ENCODE measurements around the gene ANXA2.
"Not testable (repeated sequence)": the region's sequence is repeated elsewhere in the genome, so short reads cannot be mapped to it uniquely, and the experiment has no call there.

ANXA2 gene

DNA sequence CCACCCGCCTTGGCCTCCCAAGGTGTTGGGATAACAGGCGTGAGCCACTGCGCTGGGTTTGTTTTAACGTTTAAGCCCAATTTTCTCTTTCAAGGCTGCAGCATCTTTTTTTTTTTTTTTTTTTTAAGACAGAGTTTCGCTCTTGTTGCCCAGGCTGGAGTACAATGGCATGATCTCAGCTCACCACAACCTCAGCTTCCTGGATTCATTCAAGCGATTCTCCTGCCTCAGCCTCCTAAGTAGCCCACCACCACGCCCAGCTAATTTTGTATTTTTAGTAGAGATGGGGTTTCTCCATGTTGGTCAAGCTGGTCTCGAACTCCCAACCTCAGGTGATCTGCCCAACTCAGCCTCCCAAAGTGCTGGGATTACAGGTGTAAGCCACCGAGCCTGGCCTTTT is 12.6 kb upstream of the ANXA2 start:
- not testable (repeated sequence) for DNase-seq (ENCODE audit: low spot score)

DNA sequence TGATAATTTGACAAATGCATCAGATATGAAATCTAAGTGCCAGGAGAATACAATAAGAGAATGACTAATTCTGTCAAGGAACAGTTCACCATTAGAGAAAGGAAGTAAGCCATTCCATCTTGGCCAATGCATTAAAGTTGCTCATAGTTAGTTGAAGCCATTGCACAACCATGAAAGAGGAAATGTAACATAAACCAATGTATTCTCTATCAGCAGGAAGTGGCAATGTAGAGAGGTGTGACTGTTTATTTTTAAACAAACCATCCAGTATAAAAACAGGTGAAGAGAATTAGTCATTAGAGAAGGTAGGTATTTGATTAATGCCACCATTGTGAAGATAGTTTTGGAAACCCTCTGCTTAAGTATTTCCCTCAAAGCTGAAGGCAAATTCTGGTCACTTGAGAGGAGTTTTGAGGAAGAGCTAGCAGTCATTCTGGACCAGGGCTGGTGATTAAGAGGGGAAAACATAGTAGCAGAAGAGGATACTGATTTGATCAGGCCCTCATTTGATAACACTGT is 10.7 kb upstream of the ANXA2 start:
- no peak for DNase-seq (ENCODE audit: low spot score)

DNA sequence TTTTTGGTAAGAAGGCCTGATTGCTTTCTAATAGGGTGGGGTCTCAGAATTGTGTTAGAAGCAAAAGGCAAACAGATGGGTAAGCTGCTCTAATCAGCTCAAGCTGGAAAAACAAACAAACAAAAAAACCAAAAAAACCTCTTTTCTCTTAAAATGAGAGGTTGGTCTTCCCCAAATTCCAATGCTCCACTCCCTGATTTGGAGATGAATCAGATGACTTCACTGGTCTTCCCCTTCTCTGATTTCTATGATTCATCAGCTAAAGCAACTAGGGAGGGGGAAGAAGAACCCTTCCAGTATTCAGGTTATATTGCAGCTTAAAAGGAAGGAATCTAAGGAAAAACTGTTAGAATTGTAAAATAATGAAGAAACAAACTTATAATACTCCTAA is 9.6 kb upstream of the ANXA2 start:
- DNase-seq (ENCODE audit: low spot score) = peak; percentile 84

DNA sequence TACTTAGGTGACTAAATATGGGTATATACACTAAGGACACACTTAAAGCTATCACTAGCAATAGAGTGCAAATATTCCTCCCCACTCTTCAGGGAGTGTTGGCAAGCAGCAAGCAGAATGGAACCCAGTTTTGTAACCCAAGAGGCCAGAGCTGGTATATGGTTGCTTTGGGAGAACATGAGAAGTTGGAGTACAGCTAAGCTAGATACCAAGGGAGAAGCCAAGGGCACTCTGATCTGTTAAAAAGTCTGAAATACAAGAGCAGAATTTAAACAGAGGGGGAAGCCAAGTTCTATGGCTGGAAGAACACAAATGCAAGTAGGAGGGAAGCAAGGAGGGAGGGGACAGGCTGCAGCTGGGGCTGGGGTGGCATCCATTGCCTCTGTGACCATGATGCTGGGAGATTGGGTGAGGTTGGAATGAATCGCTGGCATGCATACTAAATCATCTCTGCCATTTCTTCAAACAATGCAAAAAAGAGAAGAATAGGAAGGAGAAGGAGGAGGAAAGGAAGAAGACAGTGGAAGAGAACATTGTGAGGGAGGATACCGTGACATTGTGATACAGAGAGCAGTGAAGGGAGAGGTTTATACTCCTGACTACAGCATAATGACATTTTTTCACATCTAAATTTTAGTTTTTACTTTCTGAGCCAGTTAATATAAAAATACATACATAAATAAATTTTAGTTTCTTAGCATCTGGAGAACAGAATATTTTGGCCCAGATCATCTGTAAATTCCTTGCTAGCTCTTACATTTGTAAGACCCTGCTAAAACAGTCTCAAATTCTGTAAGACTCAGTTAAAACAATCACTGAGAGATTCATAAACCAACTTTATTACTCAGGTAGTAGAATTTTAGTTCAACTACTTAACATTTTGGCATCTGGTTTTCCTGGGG is 9.0 kb upstream of the ANXA2 start:
- DNase-seq (ENCODE audit: low spot score) = no peak

DNA sequence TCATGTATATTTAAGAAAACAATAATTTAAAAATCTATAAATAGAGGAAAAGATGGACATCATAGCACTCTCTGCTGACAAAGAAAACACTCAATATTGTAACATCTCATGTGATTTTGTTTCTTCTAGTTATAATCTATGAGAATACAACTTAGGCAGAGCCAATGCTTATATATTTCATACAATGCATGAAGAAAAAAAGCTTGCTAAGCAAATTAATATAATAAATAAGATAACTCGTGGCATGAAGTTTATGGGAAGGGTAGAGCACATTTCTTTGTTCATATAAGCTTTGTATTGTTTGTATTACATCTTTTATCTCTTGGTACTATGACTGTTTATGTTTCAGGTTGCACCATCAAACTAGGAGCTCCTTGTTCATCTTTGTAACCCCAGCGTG is 7.6 kb upstream of the ANXA2 start:
- DNase-seq (ENCODE audit: low spot score) = no peak

DNA sequence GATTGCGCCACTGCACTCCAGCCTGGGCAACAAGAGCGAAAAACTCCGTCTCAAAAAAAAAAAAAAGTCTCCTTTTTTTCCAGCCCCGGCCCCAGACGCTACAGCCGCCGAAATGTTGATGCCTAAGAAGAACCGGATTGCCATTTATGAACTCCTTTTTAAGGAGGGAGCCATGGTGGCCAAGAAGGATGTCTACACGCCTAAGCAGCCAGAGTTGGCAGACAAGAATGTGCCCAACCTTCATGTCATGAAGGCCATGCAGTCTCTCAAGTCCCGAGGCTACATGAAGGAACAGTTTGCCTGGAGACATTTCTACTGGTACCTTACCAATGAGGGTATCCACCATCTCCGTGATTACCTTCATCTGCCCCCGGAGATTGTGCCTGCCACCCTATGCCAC is 6.6 kb upstream of the ANXA2 start:
- DNase-seq (ENCODE audit: low spot score) = not testable (repeated sequence)

DNA sequence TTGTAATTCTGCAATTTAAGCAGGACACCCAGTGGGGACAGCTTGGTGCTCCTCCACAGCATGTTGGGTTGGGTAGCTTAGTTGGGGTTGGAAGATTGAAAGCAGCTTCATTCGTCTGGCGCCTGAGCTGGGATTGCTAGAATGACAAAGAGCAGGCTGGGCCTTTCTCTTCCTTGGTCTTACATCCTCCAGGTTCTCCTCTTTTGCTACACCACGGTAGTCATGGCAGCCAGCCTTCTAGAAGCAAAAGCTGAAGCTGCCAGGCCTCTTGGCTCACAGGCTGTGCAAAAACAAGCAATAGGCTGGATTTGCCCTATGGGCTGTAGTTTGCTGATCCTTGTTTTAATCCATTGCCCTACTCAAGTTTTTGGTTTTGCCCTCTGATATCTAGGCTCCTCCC is 3.2 kb upstream of the ANXA2 start:
- DNase-seq (ENCODE audit: low spot score) = no peak

DNA sequence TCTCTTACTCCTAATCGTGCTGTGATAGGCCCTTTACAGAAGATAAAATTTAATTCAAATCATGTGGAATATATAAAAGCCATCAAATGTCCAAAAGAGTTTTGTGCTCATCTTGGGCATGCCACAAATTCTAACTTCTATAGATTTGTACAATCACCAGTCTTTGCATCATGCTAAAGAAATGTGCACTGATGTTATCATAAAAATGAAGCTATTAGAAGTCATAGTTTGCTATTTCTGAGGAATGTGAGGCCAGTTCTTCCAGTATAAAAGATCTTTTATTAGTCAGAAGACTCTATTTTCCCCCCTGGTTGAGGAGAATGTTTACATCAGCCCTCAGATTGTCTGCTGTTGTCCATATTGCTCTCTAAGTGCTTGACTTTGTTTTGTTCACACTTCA is 2.1 kb upstream of the ANXA2 start:
- DNase-seq (ENCODE audit: low spot score) = no peak

DNA sequence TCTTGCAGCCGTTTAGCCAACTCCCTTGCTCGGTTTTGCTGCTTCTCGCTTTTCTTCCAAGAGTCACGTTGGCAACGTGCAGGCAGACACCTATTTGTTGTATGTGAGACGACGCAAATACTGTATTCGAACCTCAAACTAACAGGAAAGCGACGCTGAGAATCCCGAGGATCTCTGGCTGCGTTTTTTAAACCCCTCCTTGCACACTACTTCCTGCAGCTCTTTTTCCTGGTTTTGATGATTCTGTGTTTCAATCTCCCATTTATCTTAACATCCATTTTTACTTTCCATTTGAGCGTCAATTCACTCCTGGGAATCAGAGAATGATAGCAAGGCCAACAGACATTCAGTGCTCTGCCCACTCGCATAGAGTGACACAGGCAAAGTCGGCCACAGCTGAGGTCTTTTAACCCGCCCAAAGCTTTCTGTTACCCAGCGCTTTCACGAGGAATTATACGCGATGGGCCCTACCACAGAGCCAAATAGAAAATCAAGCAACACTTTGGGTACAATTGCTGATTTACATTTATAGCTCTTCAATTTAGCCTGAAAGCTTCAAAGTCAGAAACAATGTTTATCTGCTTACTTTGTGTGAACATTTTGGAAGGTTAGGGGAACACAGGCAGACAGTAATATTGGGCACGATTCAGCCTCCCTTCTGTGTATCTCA is 1.6 kb upstream of the ANXA2 start:
- DNase-seq (ENCODE audit: low spot score) = no peak

DNA sequence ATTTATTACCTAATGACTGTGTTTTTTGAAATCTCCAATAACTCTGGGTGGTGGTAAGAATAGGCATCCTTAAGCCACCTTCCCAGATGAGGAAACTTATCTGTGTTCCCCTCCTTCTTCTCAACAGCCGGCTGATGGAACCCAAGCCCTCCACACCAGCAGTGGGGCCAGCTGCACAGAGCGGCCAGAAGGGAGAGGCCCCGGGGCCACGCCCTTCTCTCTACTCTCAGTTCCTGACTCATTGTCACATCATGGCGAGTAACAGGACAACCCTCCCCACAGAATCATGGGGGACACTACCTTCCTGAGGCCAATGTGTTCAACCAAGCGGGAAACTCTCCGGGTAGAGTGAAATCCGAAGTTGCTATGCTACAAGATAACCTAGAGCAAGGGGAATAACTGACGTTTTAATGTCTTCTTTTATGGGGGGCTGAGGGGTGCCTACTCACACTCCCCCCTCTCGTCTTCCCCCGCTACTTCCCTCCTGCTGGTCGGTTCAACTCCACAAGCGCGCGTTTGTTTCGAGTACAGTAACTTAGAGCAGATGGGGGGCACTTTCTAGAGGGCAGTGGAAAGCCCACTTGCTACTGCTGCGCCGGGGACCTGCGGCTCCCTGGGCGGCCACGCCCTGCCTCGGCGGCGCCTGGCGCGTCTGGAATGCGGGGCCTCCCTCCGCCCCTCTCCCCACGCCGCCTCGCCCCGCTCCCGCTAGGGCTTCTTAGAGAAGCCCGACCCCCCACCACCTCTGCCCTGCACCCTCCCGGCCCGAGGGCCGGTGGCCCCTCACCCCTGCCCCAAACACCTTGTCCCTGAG is 621 bp downstream of the ANXA2 start:
- DNase-seq (ENCODE audit: low spot score) = peak; percentile 76

DNA sequence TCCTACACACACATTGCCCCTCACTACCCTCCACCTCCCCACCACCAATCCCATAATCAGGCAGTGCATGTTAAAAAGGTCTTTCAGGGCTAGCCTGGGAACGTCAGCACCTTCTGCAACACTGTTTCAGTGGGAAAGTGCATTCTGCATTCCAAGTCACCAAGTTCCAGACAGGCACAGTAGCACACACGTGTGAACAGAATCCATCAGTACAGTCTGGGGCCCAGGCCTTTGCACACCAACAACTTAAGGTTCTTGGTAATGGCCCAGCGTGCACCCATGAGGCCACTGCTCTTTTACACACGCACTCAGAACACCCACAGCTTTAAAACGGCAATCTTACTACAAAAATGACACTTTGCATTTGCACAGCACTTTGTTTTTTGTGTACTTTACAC is 1.2 kb downstream of the ANXA2 start:
- no peak for DNase-seq (ENCODE audit: low spot score)

DNA sequence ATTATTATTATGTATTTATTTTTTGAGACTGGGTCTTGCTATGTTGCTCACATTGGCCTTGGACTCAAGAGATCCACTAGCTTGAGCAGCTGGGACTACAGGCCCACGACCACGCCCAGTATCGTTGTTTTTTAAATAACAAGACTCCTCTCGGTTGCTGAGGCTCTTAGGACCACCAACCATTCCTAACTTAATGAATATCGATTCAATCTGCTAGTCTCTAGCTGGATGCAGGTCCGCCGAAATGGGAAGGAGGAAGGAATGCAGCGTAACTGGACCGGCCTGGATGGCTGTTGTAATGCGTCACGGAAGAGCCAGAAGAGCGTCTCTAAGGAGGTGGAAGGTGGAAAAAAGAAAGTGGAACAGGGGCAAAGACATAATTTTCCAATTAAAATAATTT is 1.7 kb downstream of the ANXA2 start:
- DNase-seq (ENCODE audit: low spot score) = no peak

DNA sequence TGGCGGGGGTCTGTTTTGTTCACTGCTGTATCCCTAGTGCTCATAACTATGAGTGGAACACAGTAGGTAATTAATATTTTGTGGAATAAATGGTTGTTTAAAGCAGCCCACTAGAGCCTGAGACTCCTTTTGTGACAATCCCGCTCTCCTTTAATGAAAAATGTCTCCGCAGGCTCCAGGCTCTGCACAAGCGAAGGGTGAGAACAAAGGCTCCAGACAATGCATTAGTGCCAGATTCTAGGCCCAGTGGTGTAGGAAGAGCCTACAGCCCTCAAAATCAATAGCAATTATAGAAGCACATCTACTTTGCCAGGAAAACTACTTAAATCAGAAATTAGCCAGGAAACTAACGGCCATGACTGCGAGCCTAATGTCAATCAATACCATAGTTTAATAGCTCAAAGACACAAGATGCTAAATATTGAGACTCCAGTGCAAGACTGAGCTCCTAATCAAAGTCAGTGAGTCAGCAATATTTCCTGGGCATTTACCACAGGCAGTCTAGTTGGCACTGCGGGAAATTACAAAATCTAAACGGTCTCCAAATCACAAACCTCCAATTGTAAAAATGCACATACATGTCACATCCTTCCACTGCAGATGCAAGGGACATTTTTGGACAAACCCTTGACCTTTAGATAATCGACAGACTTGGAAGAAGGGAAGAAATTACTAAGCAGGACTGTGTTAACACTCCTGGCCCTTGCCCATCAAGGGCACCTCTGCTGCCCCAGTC is 2.3 kb downstream of the ANXA2 start:
- DNase-seq (ENCODE audit: low spot score) = no peak

DNA sequence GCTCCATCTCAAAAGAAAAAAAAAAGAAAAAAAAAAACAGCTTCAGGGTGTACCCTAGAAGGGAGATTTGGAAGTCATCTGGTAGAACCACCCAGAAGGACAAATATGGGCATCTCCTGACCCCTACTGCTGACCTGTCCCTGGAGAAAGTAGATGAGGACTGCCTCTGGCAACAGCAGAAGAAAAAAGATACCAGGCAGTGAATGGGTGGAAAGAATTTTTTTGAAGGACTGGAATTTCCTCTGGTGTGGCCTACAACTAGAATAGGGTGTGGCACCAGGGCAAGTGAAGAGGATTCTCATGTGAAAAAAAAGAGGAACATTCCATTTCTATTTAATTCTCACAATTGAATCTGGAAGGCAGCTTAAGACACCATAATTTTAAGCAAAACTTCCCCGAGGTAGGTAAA is 3.1 kb downstream of the ANXA2 start:
- no peak for DNase-seq (ENCODE audit: low spot score)

DNA sequence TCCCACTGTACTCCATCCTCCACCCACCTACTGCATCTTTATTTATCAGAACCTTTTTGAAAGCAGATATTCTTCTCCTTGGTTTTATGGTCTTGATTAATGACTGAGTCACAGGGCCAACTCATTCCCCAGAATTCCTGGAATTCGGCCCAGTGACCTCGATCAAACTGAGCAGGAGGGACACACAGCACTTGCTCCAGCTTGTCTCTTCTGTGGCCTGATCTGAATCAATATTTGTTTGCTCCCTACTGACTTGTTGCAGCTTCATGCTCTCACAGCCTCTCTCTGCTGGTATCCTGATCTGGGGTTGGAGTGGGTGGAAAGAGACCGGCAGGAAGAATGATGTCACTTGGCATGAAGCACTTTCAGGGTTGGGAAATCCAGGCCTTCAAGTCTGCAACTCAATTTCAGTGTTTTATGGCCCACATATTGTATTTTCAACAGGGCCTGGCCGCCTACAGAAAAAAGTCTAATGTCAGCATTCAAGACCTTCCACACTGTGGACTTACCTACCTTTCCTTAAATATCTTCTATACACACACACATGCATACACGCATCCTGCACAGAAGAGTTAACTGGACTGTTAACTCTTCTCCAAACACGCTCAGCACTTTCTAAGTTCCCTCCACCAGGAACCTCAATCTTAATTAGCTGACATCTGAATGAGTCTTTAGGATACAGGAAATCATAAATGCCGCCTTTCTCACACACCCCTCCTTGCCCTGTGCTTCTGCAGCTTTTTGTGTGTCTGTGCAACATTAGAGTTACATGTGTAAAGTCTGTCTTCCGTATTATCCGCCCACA is 4.6 kb downstream of the ANXA2 start:
- DNase-seq (ENCODE audit: low spot score) = peak; percentile 69

DNA sequence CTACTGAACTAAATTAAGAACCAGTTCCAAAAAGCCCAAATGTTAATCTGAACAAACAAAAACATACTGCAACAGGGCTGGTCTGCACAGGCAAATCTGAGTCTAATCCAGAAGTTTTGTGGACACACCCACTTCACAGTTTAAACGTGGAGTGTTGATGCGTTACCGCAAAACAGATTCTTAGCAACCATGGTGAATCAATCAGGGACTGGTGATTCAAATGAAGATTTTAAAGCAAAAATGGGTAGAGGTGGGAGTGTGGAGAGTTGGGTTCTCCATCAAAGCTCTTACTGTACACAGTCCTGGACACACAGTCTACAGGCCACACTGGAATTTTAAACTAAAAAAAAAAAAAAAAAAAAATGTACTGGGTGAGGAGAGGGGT is 5.2 kb downstream of the ANXA2 start:
- no peak for DNase-seq (ENCODE audit: low spot score)

DNA sequence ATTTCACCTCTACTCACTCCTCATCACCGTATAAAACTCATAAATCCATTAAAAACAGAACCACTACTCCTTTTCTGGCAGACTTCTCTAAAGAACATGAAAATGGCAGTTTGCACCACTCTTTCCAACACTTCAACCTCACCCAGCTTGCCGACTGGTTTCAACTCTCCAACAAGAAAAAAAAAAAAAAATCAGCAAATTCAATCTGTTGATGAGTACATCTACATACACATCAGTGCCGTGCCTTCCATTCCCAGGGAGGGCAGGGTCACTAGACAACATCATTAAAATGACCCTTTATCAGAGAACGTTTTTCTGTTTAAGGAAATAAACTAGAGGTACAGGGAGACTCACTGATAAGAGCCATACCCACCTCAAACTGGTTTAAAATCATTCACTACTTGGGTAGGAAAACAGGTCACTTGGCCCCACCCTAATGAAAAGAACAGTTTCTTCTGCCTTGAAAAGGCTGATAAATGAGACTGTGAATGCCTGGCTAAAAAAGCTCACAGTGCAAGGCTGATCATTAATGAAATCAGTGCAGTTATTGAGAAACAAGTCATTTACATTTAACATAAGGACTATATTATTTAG is 6.0 kb downstream of the ANXA2 start:
- no peak for DNase-seq (ENCODE audit: low spot score)

DNA sequence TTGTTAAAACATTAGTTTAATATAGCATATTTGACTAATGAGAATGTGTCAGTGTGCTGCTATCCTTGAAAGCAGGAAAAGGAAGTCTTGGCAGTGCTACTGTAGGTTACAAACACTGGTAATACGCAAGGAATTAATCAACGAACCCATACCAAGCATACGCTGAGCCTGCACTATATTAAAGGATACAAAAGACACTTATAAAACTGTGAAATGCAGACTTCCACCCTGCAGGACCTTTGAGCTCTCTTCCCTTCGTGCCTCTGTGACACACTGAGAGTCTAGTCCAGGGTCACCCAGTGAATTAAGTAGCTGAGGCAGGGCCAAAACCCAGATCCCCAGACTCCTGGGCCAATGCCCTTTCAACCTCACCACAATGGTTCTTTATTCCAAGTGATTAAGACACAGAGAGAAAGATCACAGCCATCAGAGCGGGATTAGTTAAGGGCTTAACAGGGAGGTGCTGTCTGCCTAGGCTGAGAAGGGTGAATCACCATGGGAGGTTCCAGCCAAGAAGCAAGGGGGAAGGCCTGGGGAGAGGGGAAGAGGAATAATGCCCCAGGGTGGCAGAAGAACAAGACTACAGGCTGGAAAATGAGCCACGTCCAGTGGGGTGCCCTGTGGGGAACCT is 6.8 kb downstream of the ANXA2 start:
- peak; percentile 67 for DNase-seq (ENCODE audit: low spot score)

DNA sequence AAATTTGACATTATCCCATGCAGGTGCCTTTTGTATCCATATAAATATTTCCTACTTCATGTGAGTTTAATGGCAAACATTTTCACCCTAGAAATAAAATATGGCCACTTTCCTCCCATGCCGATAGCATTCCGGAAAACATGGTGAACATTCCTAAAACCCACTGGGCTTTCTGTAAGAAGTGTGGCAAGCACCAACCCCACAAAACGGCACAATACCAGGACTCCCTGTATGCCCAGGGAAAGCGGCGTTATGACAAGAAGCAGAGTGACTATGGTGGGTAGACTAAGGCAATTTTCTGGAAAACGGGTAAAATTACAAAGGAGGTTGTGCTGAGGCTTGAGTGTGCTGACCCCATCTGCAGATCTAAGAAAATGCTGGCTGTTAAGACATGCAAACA is 7.6 kb downstream of the ANXA2 start:
- no peak for DNase-seq (ENCODE audit: low spot score)
